ENCODE results near the gene LCN6.

DNA sequence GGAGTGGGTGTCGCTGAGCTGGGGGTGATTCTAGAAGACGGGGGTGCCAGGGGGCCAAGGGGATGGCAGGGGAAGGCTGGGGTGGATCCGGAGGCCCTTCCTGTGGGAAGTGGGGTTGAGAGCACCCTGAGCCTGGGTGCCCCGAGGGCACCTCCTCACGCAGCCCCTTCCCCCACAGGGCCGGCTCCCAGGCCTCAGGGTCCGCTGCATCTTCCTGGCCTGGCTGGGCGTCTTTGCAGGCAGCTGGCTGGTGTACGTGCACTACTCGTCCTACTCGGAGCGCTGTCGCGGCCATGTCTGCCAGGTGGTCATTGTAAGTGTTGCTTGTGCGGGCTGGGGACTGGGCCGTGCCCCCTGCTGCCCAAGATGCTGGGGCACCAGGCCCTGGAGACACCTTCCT is 30.9 kb downstream of the LCN6 start:
- TF ChIP-seq GATA2 (IDR thresholded peaks at IDR 0.05; ENCODE audit: low read depth, low read length) (no peak), GATA3 (IDR thresholded peaks at IDR 0.05; ENCODE audit: low read depth, low read length) (no peak)
